NB4 (cell line): ENCODE results near the gene TRAF4.

Experiments used
- DNase-seq: peaks from one replicate; pipeline ENCODE4 v3.0.0; 2010; ENCODE audit warnings: low read depth
- H3K4me3 ChIP-seq: one replicate; pipeline ENCODE4 v1.5.1; 2011; ENCODE audit warnings: mild to moderate bottlenecking, low read depth, low read length, moderate library complexity
- MYC ChIP-seq: IDR thresholded peaks from 2 replicates; pipeline ENCODE4 v1.6.1; 2011; ENCODE audit warnings: low read depth, low read length
- POLR2A ChIP-seq: IDR thresholded peaks from 2 replicates; pipeline ENCODE4 v1.6.1; 2011; ENCODE audit warnings: mild to moderate bottlenecking; ENCODE audit not compliant: insufficient read length; ENCODE audit errors: extremely low read depth
- TF ChIP-seq, protein P1 (sequence below): IDR thresholded peaks from one replicate; pipeline ENCODE4 v1.5.1; 2012; ENCODE audit warnings: low read depth, low read length
- TF ChIP-seq, protein P2 (sequence below): IDR thresholded peaks from 2 replicates; pipeline ENCODE4 v1.6.1; 2011; ENCODE audit warnings: low read depth, low read length

TRAF4 gene

DNA sequence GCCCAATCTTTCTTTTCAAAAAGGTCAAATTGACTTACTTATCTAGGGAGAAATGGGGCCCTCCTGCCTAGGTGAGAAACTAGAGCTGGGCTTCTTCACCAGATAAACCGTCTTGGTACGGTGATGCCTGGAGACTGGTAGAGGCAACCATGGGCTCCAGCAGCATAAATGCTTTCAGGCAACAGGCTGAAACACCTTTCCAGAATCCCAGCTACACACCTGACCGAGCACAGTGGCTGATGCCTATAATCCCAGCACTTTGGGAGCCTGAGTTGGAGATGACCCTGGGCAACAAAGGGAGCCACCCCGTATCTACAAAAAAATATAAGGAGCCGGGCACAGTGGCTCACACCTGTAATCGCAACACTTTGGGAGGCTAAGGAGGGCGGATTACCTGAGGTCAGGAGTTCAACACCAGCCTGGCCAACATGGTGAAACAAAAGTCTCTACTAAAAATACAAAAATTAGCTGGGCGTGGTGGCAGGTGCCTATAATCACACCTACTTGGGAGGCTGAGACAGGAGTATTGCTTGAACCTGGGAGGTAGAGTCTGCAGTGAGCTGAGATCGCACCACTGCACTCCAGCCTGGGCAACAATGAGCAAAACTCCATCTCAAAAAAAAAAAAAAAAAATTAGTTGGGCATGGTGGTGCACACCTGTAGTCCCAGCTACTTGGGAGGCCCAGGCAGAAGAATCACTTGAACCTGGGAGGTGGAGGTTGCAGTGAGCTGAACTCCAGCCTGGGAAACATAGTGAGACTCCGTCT lies 8.0 kb downstream of the TRAF4 start:
- DNase-seq: no peak
- TF ChIP-seq POLR2A (no peak), MYC (no peak)
- TF ChIP-seq, protein P1, sequence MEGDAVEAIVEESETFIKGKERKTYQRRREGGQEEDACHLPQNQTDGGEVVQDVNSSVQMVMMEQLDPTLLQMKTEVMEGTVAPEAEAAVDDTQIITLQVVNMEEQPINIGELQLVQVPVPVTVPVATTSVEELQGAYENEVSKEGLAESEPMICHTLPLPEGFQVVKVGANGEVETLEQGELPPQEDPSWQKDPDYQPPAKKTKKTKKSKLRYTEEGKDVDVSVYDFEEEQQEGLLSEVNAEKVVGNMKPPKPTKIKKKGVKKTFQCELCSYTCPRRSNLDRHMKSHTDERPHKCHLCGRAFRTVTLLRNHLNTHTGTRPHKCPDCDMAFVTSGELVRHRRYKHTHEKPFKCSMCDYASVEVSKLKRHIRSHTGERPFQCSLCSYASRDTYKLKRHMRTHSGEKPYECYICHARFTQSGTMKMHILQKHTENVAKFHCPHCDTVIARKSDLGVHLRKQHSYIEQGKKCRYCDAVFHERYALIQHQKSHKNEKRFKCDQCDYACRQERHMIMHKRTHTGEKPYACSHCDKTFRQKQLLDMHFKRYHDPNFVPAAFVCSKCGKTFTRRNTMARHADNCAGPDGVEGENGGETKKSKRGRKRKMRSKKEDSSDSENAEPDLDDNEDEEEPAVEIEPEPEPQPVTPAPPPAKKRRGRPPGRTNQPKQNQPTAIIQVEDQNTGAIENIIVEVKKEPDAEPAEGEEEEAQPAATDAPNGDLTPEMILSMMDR: no peak
- TF ChIP-seq, protein P2, sequence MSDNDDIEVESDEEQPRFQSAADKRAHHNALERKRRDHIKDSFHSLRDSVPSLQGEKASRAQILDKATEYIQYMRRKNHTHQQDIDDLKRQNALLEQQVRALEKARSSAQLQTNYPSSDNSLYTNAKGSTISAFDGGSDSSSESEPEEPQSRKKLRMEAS: no peak
- no peak overlapping the region for H3K4me3 ChIP-seq

DNA sequence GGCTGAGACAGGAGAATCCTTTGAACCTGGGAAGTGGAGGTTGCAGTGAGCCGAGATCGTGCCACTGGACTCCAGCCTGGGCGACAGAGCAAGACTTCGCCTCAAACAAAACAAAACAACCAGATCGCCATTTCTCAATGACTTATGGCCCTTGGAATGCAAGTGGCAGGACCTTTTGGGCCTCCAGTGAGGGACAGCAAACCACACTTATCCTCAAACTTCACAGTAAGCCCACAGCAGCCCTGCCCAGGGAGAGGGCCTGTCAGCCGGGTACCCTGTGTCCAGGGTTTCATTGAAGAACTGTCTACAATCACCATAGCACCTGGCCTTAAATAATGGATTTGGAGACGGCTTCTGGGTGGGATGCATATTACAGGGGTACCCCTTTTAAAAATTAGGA lies 11.7 kb downstream of the TRAF4 start:
- no peak overlapping the region for H3K4me3 ChIP-seq
- DNase-seq: no peak
- TF ChIP-seq, protein P2: no peak
- TF ChIP-seq POLR2A: no peak
- TF ChIP-seq, protein P1: no peak
- no peak for TF ChIP-seq MYC

DNA sequence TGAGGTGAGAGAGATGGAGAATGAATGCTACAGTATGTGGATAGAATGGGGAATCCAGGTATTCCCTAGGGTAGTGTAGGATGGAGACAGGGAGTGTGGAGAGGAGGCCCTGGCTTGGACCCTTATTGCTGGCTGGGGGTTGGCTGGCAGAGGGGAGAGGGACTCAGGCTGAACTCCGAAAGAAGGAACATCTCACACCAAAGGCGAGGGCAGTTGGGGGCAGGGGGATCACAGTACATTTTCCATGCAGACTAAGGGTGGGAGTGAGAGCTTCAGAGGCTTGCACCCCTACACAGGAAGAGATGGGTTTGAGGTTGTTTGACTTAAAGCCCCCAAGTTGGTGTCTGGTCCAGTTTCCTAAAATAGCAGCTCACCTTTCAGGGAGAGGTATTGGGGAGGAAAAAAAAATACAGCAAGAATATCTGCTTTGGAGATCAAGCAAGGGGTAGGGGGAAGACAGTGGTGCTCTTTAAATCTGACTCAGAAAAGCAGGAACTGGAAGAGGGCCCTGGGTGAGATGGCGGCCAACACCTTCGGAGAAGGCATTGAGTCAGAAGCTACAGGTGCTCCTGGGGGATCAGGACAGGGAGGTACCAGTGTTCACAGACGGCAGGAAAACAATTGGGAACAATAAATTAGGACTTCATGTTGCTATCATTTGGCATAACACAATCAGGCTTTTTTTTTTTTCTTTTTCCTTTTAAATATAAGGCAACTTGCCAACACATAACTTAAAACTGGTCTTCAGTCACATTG lies 12.4 kb downstream of the TRAF4 start:
- no peak overlapping the region for H3K4me3 ChIP-seq
- DNase-seq: no peak
- no peak for TF ChIP-seq MYC
- no peak for TF ChIP-seq POLR2A
- TF ChIP-seq, protein P2: no peak
- TF ChIP-seq, protein P1: no peak

DNA sequence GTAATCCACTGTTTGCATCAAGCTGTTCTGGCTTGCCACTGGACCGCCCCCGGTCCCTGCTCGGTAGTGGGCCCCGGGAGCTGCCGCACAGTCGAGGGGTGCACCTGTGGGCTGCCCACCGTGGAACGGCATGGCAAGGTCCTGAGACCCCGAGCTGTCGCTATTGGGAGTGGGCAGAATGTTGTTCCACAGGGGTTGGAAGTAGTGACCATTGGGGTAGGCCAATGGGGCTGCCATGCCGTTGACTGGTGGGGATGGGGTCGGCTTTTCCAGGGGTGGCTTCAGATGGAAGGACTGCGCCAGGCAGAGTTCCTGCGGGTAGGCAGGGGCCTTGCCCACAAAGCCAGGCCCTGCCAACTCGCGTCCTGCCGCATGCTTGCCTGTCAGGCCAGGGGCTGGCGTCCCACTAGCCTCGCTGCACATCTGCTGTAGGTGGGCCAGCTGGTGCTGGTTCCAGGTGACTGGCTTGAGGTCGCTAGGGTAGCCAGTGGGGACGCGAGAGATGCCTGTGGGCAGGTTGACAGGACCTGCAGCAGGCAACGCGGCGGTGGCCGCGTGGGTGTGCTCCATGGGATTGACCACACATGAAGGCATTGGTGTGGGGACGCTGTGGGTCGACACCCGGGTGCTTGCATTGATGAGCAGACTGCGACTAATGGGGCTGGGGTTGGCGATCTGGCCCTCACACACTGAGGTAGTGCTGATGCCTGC lies 14.8 kb downstream of the TRAF4 start:
- no peak overlapping the region for H3K4me3 ChIP-seq
- no peak for TF ChIP-seq MYC
- TF ChIP-seq, protein P1: no peak
- TF ChIP-seq POLR2A: no peak
- TF ChIP-seq, protein P2: no peak
- no peak for DNase-seq

DNA sequence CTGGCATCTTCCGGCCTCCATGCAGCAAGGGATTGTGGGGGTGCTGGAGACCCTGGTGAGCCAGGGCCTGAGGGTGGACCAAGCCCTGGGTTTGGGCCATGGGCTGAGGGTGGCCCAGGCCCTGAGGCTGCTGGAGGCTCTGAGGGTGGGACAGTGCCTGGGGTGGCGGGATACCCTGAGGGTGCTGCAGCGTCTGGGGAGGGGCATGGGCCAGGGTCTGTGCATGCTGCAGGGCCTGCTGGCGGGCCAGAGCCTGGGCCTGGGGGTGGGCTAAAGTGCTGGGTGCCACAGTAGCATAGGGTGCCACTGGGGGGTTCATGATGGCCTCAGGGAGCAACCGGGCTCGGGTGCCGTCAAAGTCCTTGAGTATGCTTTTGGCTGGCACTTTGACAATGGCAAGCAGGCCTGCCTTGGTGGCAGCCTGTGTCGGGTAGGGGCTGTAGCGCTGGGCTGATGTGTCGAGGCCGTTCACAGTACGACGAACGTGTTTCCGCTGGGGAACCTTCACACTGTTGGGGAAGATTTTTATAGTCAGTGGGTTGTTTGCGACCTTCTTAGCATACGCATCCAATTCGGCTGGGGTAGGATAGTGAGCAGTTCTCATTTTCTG lies 15.6 kb downstream of the TRAF4 start:
- TF ChIP-seq, protein P1: no peak
- TF ChIP-seq, protein P2: no peak
- no peak overlapping the region for H3K4me3 ChIP-seq
- DNase-seq: no peak
